Activated B cell treated with CpG ODN at 0.5 μM for 24 hours (primary cell): ENCODE measurements around the gene FSCN2. TPM values are rescaled to one million over a fixed set of nuclear protein-coding genes. Genes with fewer than 3 reads are reported as not detected.

ENCODE experiments used
- ATAC-seq: fragments of 200-7000 bp; cut with Tn5 transposase; one replicate; pipeline ENCODE4 v1.10.0; 2021; ENCODE audit warnings: low read depth, mild to moderate bottlenecking, moderate library complexity
- CTCF ChIA-PET: fragments of 350-600 bp; sonication (Branson Sonifier 250); formaldehyde crosslinking; loops from one replicate; lab custom pipeline; 2021; ENCODE audit warnings: antibody characterized with exemption; lab: Charles Lee
- POLR2A ChIA-PET: fragments of 350-600 bp; sonication (Branson Sonifier 250); formaldehyde crosslinking; loops from one replicate; lab custom pipeline; 2021; ENCODE audit warnings: antibody characterized with exemption; lab: Charles Lee
- DNase-seq: peaks from one replicate; pipeline ENCODE4 v3.0.0; 2022
- H3K27ac Mint-ChIP-seq: one replicate; pipeline ENCODE4 v1.8.0; 2020; ENCODE audit warnings: mixed read lengths
- H3K27me3 Mint-ChIP-seq: one replicate; pipeline ENCODE4 v1.8.0; 2021; ENCODE audit warnings: mixed read lengths
- H3K36me3 Mint-ChIP-seq: one replicate; pipeline ENCODE4 v1.8.0; 2021; ENCODE audit warnings: low read depth, mixed read lengths
- H3K4me1 Mint-ChIP-seq: one replicate; pipeline ENCODE4 v1.8.0; 2021; ENCODE audit warnings: mixed read lengths
- H3K4me3 Mint-ChIP-seq: one replicate; pipeline ENCODE4 v1.8.0; 2020; ENCODE audit warnings: mild to moderate bottlenecking, mixed read lengths
- H3K9me3 Mint-ChIP-seq: one replicate; pipeline ENCODE4 v1.8.0; 2020; ENCODE audit warnings: mixed read lengths
- intact Hi-C: fragments of 100-400 bp; cut with micrococcal nuclease; formaldehyde crosslinking; loops from one replicate; pipeline ENCODE4 v1.15.1; 2024
- total RNA-seq: library from RNA; stranded (reverse); gene quantifications from 2 replicates; pipeline ENCODE4 v1.2.3, GENCODE V29; 2022
- TF ChIP-seq, protein P1 (sequence below): fragments of 200-600 bp; IDR thresholded peaks from one replicate; pipeline ENCODE4 v1.8.0; 2022; ENCODE audit warnings: antibody characterized with exemption, mild to moderate bottlenecking

The FSCN2 gene
- total RNA-seq, 1 donor from 2014 or later = 5.5 TPM

DNA sequence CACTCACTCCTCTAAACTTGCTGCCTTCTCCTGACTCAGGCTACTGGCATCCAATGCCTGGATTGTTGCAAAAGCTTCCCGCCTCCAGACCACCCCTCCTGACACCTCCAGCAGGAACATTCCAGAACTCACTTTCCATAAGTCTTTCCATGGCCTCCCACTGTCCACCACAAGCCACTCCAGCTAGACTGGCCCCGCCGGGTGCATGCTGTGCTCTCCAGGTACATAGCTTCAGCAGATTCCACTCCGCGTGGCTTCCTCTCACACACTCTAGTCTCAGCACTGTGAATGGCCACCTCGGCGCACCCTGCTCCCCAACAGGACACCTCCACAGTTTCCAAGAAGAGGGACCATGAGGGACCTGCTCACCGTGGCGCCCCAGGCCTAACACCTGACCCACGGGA is 49.9 kb downstream of the FSCN2 start:
- Mint-ChIP-seq H3K36me3 (peaks cover 75% of the 10 kb centered on the region), H3K27ac (no peak overlapping the region), H3K4me3 (no peak overlapping the region), H3K27me3 (no peaks in the 10 kb centered on the region), H3K4me1 (peaks cover 10% of the 10 kb centered on the region), H3K9me3 (no peaks in the 10 kb centered on the region)
- ATAC-seq (no peak), DNase-seq (no peak)
- TF ChIP-seq, protein P1, sequence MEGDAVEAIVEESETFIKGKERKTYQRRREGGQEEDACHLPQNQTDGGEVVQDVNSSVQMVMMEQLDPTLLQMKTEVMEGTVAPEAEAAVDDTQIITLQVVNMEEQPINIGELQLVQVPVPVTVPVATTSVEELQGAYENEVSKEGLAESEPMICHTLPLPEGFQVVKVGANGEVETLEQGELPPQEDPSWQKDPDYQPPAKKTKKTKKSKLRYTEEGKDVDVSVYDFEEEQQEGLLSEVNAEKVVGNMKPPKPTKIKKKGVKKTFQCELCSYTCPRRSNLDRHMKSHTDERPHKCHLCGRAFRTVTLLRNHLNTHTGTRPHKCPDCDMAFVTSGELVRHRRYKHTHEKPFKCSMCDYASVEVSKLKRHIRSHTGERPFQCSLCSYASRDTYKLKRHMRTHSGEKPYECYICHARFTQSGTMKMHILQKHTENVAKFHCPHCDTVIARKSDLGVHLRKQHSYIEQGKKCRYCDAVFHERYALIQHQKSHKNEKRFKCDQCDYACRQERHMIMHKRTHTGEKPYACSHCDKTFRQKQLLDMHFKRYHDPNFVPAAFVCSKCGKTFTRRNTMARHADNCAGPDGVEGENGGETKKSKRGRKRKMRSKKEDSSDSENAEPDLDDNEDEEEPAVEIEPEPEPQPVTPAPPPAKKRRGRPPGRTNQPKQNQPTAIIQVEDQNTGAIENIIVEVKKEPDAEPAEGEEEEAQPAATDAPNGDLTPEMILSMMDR = no peak
- POLR2A ChIA-PET = no interaction called here
- CTCF ChIA-PET = interaction anchor here (1.5 kb wide), 1 partner anchor 23 kb away, joined by 3 read pairs; no protein-coding TSS in a partner anchor
- intact Hi-C loops = no loop called here

GRCh38 chr17:81578561-81579225 is 50.5 kb downstream of the FSCN2 start:
- Mint-ChIP-seq H3K4me1 (peaks cover 12% of the 10 kb centered on the region), H3K27me3 (no peaks in the 10 kb centered on the region), H3K4me3 (no peak overlapping the region), H3K9me3 (no peaks in the 10 kb centered on the region), H3K27ac (no peak overlapping the region), H3K36me3 (peaks cover 79% of the 10 kb centered on the region)
- intact Hi-C loops = no loop called here
- ChIA-PET CTCF (no interaction called here), POLR2A (interaction anchor here (0.5 to 0.7 kb wide), 2 partner anchors 26 to 496 kb away, joined by 3 read pairs; partner anchors contain the start of gene FAAP100)
- no peak for DNase-seq
- TF ChIP-seq, protein P1 = no peak
- no peak for ATAC-seq

GRCh38 chr17:81579298-81579697 is 51.1 kb downstream of the FSCN2 start:
- ATAC-seq = no peak
- TF ChIP-seq, protein P1 = no peak
- Mint-ChIP-seq H3K4me1 (peaks cover 12% of the 10 kb centered on the region), H3K27me3 (no peaks in the 10 kb centered on the region), H3K9me3 (no peaks in the 10 kb centered on the region), H3K36me3 (peaks cover 79% of the 10 kb centered on the region), H3K27ac (no peak overlapping the region), H3K4me3 (no peak overlapping the region)
- intact Hi-C loops = no loop called here
- ChIA-PET POLR2A (interaction anchor here (0.5 to 0.7 kb wide), 2 partner anchors 27 to 495 kb away, joined by 3 read pairs; partner anchors contain the start of gene FAAP100), CTCF (no interaction called here)
- no peak for DNase-seq

GRCh38 chr17:81579821-81580321 is 51.7 kb downstream of the FSCN2 start:
- Mint-ChIP-seq H3K4me3 (no peak overlapping the region), H3K4me1 (peaks cover 12% of the 10 kb centered on the region), H3K9me3 (no peaks in the 10 kb centered on the region), H3K36me3 (peaks cover 78% of the 10 kb centered on the region), H3K27ac (no peak overlapping the region), H3K27me3 (no peaks in the 10 kb centered on the region)
- CTCF ChIA-PET = no interaction called here
- DNase-seq (no peak), ATAC-seq (no peak)
- POLR2A ChIA-PET = interaction anchor here (0.7 kb wide), 1 partner anchor 27 kb away, joined by 3 read pairs; the partner anchor contains the start of gene FAAP100
- TF ChIP-seq, protein P1 = no peak
- intact Hi-C loops = no loop called here

- TF ChIP-seq, protein P1 = no peak
- ChIA-PET CTCF (no interaction called here), POLR2A (no interaction called here)
- no peaks in the 10 kb centered on the region for H3K27me3 Mint-ChIP-seq
- no peaks in the 10 kb centered on the region for H3K9me3 Mint-ChIP-seq
- H3K4me3 Mint-ChIP-seq = no peak overlapping the region
- H3K4me1 Mint-ChIP-seq = peaks cover 12% of the 10 kb centered on the region
- no peak for ATAC-seq
- no peak for DNase-seq
- intact Hi-C loops = no loop called here
- H3K36me3 Mint-ChIP-seq = peaks cover 79% of the 10 kb centered on the region
- H3K27ac Mint-ChIP-seq = no peak overlapping the region
These were observed 52.3 kb downstream of the FSCN2 start for GRCh38 chr17:81580481-81580880.
